ENCODE measurements around the gene CA5A. TPM values are rescaled to one million over a fixed set of nuclear protein-coding genes. Genes with fewer than 3 reads are reported as not detected.
A peak's percentile ranks its signal among the peaks of the same experiment; 100 is the strongest.
"Not testable (repeated sequence)": the region's sequence is repeated elsewhere in the genome, so short reads cannot be mapped to it uniquely, and the experiment has no call there.

The CA5A gene
- total and polyA plus RNA-seq, 11 donors, result 0.08 to 0.44 (median 0.25) TPM; not detected in 8

GRCh38 chr16:87878704-87879103 lies 57.6 kb downstream of the CA5A start:
- DNase-seq (no peak), ATAC-seq (no peak)
- H3K27ac ChIP-seq, result no peak overlapping the region
- peaks cover 0 to 16% (median 4%) of the 10 kb centered on the region in 9 donors for H3K27me3 ChIP-seq
- H3K9me3 ChIP-seq, result no peaks in the 10 kb centered on the region
- peaks cover 0 to 4% (median 0%) of the 10 kb centered on the region in 12 donors for H3K4me1 ChIP-seq
- WGBS, 4 donors, result 76 to 84% (median 80%) methylated on average over 5 of the region's 5 CpGs
- TF ChIP-seq POLR2A (IDR thresholded peaks at IDR 0.05) (no peak), CTCF (IDR thresholded peaks at IDR 0.05) (no peak)
- no peaks in the 10 kb centered on the region for H3K36me3 ChIP-seq
- intact Hi-C loops (cut with DNase I), result no loop called here
- no peak overlapping the region for H3K4me3 ChIP-seq

GRCh38 chr16:87877942-87878507 lies 58.3 kb downstream of the CA5A start:
- H3K36me3 ChIP-seq, result no peaks in the 10 kb centered on the region
- peaks cover 0 to 18% (median 4%) of the 10 kb centered on the region in 9 donors for H3K27me3 ChIP-seq
- no peak for DNase-seq
- peaks cover 0 to 4% (median 0%) of the 10 kb centered on the region in 12 donors for H3K4me1 ChIP-seq
- TF ChIP-seq POLR2A (IDR thresholded peaks at IDR 0.05), result no peak
- peak in 2 of 12 donors; percentile 3 to 14 for TF ChIP-seq CTCF (IDR thresholded peaks at IDR 0.05)
- H3K9me3 ChIP-seq, result no peaks in the 10 kb centered on the region
- intact Hi-C loops (cut with DNase I), result no loop called here
- ATAC-seq, result peak in 2 of 4 donors; percentile 13 to 21
- no peak overlapping the region for H3K4me3 ChIP-seq
- WGBS, 4 donors, result 81 to 90% (median 84%) methylated on average over 16 to 19 of the region's 19 CpGs
- no peak overlapping the region for H3K27ac ChIP-seq

GRCh38 chr16:87874639-87875427 lies 61.5 kb downstream of the CA5A start:
- Histone ChIP-seq H3K4me1 (peaks cover 0 to 8% (median 2%) of the 10 kb centered on the region in 12 donors), H3K27me3 (peaks cover 0 to 21% (median 5%) of the 10 kb centered on the region in 9 donors), H3K4me3 (no peak overlapping the region), H3K9me3 (no peaks in the 10 kb centered on the region), H3K27ac (no peak overlapping the region), H3K36me3 (no peaks in the 10 kb centered on the region)
- DNase-seq (no peak), ATAC-seq (no peak)
- 43 to 59% (median 47%) methylated on average over 23 to 24 of the region's 24 CpGs for WGBS, 4 donors
- TF ChIP-seq POLR2A (IDR thresholded peaks at IDR 0.05), result no peak
- TF ChIP-seq CTCF (IDR thresholded peaks at IDR 0.05), result no peak
- intact Hi-C loops (cut with DNase I), result loop anchor here in 2 of 10 donors (5.0 kb wide), 1 partner anchor 32 kb away; no protein-coding TSS in a partner anchor

GRCh38 chr16:87870418-87871291 lies 65.7 kb downstream of the CA5A start:
- not testable (repeated sequence) for H3K9me3 ChIP-seq, DNase-seq, H3K4me3 ChIP-seq, H3K36me3 ChIP-seq, ATAC-seq
- 72 to 77% (median 73%) methylated on average over 19 to 24 of the region's 24 CpGs for WGBS, 4 donors
- Histone ChIP-seq H3K27ac (peak overlapping the region in 2 of 12 donors; percentile 49 to 66), H3K4me1 (peaks cover 0 to 24% (median 5%) of the 10 kb centered on the region in 12 donors), H3K27me3 (peaks cover 0 to 21% (median 5%) of the 10 kb centered on the region in 9 donors)
- intact Hi-C loops (cut with DNase I), result loop anchor here (1.0 to 5.0 kb wide), 7 partner anchors 20 to 92 kb away; no protein-coding TSS in a partner anchor

- not testable (repeated sequence) for H3K9me3 ChIP-seq, DNase-seq, ATAC-seq, H3K36me3 ChIP-seq, H3K4me3 ChIP-seq
- 69 to 94% (median 79%) methylated on average over 13 to 18 of the region's 18 CpGs for WGBS, 4 donors
- peaks cover 0 to 18% (median 5%) of the 10 kb centered on the region in 9 donors for H3K27me3 ChIP-seq
- peaks cover 0 to 24% (median 5%) of the 10 kb centered on the region in 12 donors for H3K4me1 ChIP-seq
- H3K27ac ChIP-seq, result peak overlapping the region in 1 of 12 donors; percentile 66
- intact Hi-C loops (cut with DNase I), result loop anchor here in 4 of 10 donors (2.0 to 5.0 kb wide), 3 partner anchors 19 to 91 kb away; no protein-coding TSS in a partner anchor
Measured at GRCh38 chr16:87869879-87870417, 66.4 kb downstream of the CA5A start.

All from heart left ventricle (tissue), 16 donors.